Suprapubic skin (tissue), 3 donors: Measurements from ENCODE around the gene EMX1.

Experiments used
- CTCF ChIP-seq, 2 donors: fragments of 200-600 bp in 1 of 2; fragments of 450-650 bp in 1 of 2; sonication (generic) in 1 of 2; IDR thresholded peaks; one replicate each; pipeline ENCODE4 v1.5.1; 2016 to 2019; ENCODE audit warnings: antibody characterized with exemption in 2 of 2, mild to moderate bottlenecking in 1 of 2, moderate library complexity in 1 of 2
- POLR2AphosphoS5 ChIP-seq, 3 donors: sonication (generic); formaldehyde crosslinking; IDR thresholded peaks; one replicate each; pipeline ENCODE4 v1.6.1; 2017; ENCODE audit warnings: antibody characterized with exemption in 3 of 3

GRCh38 chr2:72952961-72953360 is 35.6 kb downstream of the EMX1 start:
- no peak for TF ChIP-seq CTCF (IDR thresholded peaks at IDR 0.05)
- TF ChIP-seq POLR2AphosphoS5 (IDR thresholded peaks at IDR 0.05): no peak
